ENCODE data around the gene MAP2K5. TPM values are rescaled to one million over a fixed set of nuclear protein-coding genes. Genes with fewer than 3 reads are reported as not detected.

The MAP2K5 gene
- total RNA-seq, 1 donor from 2014 or later, result 29.8 TPM

DNA sequence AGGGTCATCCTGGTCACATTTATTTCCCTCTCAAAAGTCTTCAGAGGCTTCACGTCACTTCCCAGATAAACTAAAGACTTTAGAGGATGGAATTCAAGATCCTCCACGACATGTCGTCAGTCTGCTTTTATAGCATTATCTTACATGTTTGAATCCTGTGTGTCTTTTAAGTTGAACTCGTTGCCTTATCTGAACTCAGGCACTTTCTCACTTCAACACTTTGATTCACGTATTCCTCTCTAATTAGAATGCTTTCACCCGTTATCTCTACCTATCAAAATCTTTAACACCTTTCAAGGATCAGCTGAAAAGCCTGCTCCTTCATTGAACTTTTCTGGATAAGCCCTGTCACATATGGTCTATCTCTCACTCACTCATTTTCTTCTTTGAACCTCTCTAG lies 97.1 kb downstream of the MAP2K5 start:
- Mint-ChIP-seq H3K27me3 (ENCODE audit: low read depth) (no peaks in the 10 kb centered on the region), H3K36me3 (peaks cover 29% of the 10 kb centered on the region), H3K27ac (no peak overlapping the region), H3K9me3 (peaks cover 10% of the 10 kb centered on the region), H3K4me3 (no peak overlapping the region), H3K4me1 (peaks cover 3% of the 10 kb centered on the region)
- TF ChIP-seq, protein P1, sequence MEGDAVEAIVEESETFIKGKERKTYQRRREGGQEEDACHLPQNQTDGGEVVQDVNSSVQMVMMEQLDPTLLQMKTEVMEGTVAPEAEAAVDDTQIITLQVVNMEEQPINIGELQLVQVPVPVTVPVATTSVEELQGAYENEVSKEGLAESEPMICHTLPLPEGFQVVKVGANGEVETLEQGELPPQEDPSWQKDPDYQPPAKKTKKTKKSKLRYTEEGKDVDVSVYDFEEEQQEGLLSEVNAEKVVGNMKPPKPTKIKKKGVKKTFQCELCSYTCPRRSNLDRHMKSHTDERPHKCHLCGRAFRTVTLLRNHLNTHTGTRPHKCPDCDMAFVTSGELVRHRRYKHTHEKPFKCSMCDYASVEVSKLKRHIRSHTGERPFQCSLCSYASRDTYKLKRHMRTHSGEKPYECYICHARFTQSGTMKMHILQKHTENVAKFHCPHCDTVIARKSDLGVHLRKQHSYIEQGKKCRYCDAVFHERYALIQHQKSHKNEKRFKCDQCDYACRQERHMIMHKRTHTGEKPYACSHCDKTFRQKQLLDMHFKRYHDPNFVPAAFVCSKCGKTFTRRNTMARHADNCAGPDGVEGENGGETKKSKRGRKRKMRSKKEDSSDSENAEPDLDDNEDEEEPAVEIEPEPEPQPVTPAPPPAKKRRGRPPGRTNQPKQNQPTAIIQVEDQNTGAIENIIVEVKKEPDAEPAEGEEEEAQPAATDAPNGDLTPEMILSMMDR (IDR thresholded peaks at IDR 0.05; ENCODE audit: unreplicated experiment), result no peak
- DNase-seq (ENCODE audit: low spot score in 2 of 2, unreplicated experiment in 2 of 2), result no peak

DNA sequence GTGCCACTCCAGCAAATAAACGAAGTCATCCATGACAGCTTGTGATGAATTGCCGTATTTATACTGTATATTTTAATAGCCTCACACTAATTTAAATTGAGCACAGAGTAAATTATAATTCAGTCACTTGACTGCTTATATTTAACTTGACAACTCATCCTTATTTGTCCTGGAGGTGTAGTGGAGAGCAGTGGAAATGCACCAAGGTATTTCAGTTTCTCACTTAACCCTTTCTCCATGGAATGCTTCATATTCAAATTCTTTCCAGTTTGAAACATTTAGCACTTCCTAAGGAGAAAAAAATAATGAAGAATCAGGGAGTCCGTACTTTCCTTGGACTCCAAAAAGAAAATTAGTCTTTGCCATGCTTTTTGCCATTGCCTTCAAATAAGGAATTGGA lies 99.0 kb downstream of the MAP2K5 start:
- no peak for DNase-seq (ENCODE audit: low spot score in 2 of 2, unreplicated experiment in 2 of 2)
- Mint-ChIP-seq H3K4me3 (no peak overlapping the region), H3K36me3 (peaks cover 23% of the 10 kb centered on the region), H3K4me1 (peaks cover 3% of the 10 kb centered on the region), H3K27me3 (ENCODE audit: low read depth) (no peaks in the 10 kb centered on the region), H3K9me3 (peaks cover 4% of the 10 kb centered on the region), H3K27ac (no peak overlapping the region)
- TF ChIP-seq, protein P1 (IDR thresholded peaks at IDR 0.05; ENCODE audit: unreplicated experiment), result no peak

DNA sequence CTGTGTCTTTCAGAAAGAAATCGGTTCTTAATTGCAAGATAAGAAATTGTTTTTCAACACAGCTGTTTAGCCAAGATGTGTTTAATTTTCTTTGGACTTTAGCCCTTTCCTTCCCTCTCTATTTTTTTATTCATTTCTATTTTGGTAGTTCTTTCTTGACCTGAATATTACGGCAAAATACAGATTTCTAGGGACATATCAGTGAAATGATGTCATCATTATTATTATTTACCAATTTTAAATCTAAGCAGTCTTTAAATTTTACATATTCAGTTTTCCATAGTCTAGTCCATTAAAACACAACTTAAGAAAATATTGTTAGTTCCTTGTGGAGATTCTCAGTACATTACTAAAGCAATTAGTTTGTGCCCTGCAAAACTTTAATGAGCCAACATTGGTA lies 104.3 kb downstream of the MAP2K5 start:
- TF ChIP-seq, protein P1 (IDR thresholded peaks at IDR 0.05; ENCODE audit: unreplicated experiment), result no peak
- no peaks in the 10 kb centered on the region for H3K27me3 Mint-ChIP-seq (ENCODE audit: low read depth)
- no peak overlapping the region for H3K4me3 Mint-ChIP-seq
- DNase-seq (ENCODE audit: low spot score in 2 of 2, unreplicated experiment in 2 of 2), result no peak
- H3K36me3 Mint-ChIP-seq, result peaks cover 36% of the 10 kb centered on the region
- peaks cover 13% of the 10 kb centered on the region for H3K9me3 Mint-ChIP-seq
- no peaks in the 10 kb centered on the region for H3K4me1 Mint-ChIP-seq
- no peak overlapping the region for H3K27ac Mint-ChIP-seq

DNA sequence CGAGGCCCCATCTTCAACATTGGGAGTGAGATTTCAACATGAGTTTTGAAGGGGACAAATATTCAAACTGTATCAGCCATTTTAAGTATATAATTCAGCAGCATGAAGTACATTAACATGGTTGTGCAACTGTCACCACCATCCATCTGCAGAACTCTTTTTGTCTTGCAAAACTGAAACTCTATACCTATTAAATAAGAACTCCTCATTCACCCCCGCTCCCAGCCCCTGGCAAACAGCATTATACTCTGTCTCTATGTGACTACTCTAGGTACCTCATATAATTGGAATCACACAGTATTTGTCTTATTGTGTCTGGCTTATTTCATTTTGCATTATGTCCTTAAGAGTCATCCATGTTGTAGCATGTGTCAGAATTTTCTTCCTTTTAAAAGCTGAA lies 110.1 kb downstream of the MAP2K5 start:
- Mint-ChIP-seq H3K4me3 (no peak overlapping the region), H3K27ac (no peak overlapping the region), H3K36me3 (peaks cover 66% of the 10 kb centered on the region), H3K4me1 (no peaks in the 10 kb centered on the region), H3K9me3 (peaks cover 47% of the 10 kb centered on the region), H3K27me3 (ENCODE audit: low read depth) (no peaks in the 10 kb centered on the region)
- TF ChIP-seq, protein P1 (IDR thresholded peaks at IDR 0.05; ENCODE audit: unreplicated experiment), result no peak
- DNase-seq (ENCODE audit: low spot score in 2 of 2, unreplicated experiment in 2 of 2), result no peak

DNA sequence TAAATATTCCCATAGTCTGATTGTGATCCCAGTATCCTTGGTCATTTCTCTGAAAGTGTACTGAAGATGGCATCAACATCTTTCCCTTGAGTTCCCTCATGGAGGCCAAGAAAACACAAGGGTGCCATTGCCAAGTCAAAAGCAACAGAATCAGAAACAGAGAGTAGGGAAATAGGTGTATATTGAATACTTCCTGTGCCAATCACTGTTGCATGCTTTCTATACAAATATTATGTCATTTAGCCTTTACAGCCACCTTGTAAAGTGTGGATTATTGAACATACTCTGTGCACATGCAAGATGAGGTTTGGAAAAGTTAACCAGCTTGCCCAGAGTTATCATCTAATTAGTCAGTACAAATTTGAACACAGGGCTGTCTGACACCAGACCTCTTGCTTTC lies 117.9 kb downstream of the MAP2K5 start:
- TF ChIP-seq, protein P1 (IDR thresholded peaks at IDR 0.05; ENCODE audit: unreplicated experiment), result no peak
- H3K4me3 Mint-ChIP-seq, result no peak overlapping the region
- H3K27me3 Mint-ChIP-seq (ENCODE audit: low read depth), result no peaks in the 10 kb centered on the region
- H3K9me3 Mint-ChIP-seq, result peaks cover 7% of the 10 kb centered on the region
- peaks cover 26% of the 10 kb centered on the region for H3K36me3 Mint-ChIP-seq
- no peak for DNase-seq (ENCODE audit: low spot score in 2 of 2, unreplicated experiment in 2 of 2)
- H3K4me1 Mint-ChIP-seq, result no peaks in the 10 kb centered on the region
- H3K27ac Mint-ChIP-seq, result no peak overlapping the region
